Upper lobe of left lung (tissue), 6 donors: ENCODE measurements around the gene TBC1D19. TPM values are rescaled to one million over a fixed set of nuclear protein-coding genes. Genes with fewer than 3 reads are reported as not detected.
"Not testable (repeated sequence)": the region's sequence is repeated elsewhere in the genome, so short reads cannot be mapped to it uniquely, and the experiment has no call there.

Source experiments
- ATAC-seq, 2 donors: fragments of 200-7000 bp; cut with Tn5 transposase; one replicate each; pipeline ENCODE4 v1.9.1; 2022; ENCODE audit warnings: mild to moderate bottlenecking in 2 of 2, moderate library complexity in 2 of 2; ENCODE audit not compliant: low FRiP score in 2 of 2
- DNase-seq, 2 donors: peaks; one replicate each; pipeline ENCODE4 v3.0.0-alpha.2; 2019 to 2020
- H3K27ac ChIP-seq, 4 donors: fragments of 200-600 bp; sonication (generic); one replicate each; pipeline ENCODE4 v1.5.1; 2016 to 2019
- H3K27me3 ChIP-seq, 4 donors: fragments of 200-600 bp; sonication (generic); one replicate each; pipeline ENCODE4 v1.5.1; 2017 to 2019
- H3K36me3 ChIP-seq, 4 donors: fragments of 200-600 bp; sonication (generic); one replicate each; pipeline ENCODE4 v1.5.1; 2016 to 2019
- H3K4me1 ChIP-seq, 4 donors: fragments of 200-600 bp; sonication (generic); one replicate each; pipeline ENCODE4 v1.5.1; 2018 to 2019
- H3K4me3 ChIP-seq, 4 donors: fragments of 200-600 bp; sonication (generic); one replicate each; pipeline ENCODE4 v1.5.1; 2017 to 2019; ENCODE audit warnings: mild to moderate bottlenecking in 2 of 4, moderate library complexity in 1 of 4
- H3K9me3 ChIP-seq, 4 donors: fragments of 200-600 bp; sonication (generic); one replicate each; pipeline ENCODE4 v1.5.1; 2018 to 2019
- EP300 ChIP-seq, 4 donors: sonication (generic); formaldehyde crosslinking; IDR thresholded peaks; one replicate each; pipeline ENCODE4 v1.5.1; 2017; ENCODE audit warnings: antibody characterized with exemption in 4 of 4, control low read depth in 2 of 4
- POLR2A ChIP-seq, 4 donors: fragments of 450-650 bp; IDR thresholded peaks; one replicate each; pipeline ENCODE4 v1.5.1; 2016 to 2017; ENCODE audit warnings: antibody characterized with exemption in 4 of 4, mild to moderate bottlenecking in 2 of 4
- POLR2AphosphoS5 ChIP-seq, 2 donors: sonication (generic); formaldehyde crosslinking; IDR thresholded peaks; one replicate each; pipeline ENCODE4 v1.5.1; 2017; ENCODE audit warnings: antibody characterized with exemption in 2 of 2
- whole genome bisulfite sequencing, 2 donors: methylation state at CpG; one replicate each; pipeline ENCODE4 v1.1.5; 2017 to 2018; 5-methylcytosine and 5-hydroxymethylcytosine counted together
- total RNA-seq, 6 donors: library from RNA; depleted of rRNA in 4 of 6; stranded (reverse); fragments of >200 nt in 4 of 6; gene quantifications; one replicate each; pipeline versions ENCODE4 v1.1.0 to v1.2.1, GENCODE V29; 2016 to 2021
- TF ChIP-seq, protein P1 (sequence below), 6 experiments: fragments of 450-650 bp in 4 of 6; fragments of 200-600 bp in 2 of 6; sonication (generic) in 2 of 6; IDR thresholded peaks; one replicate each; pipeline ENCODE4 v1.5.1; 2016 to 2019; ENCODE audit warnings: antibody characterized with exemption in 6 of 6
- donor health status: DM: no; HTN: no; CAD: no; lungs with moderate emphysema.
- donor health status: DM: no; HTN: yes; CAD: no; lungs with severe emphysema.

Gene TBC1D19
- total RNA-seq, 6 donors from 2014 or later, result 6.8 to 35.6 (median 11.8) TPM

DNA sequence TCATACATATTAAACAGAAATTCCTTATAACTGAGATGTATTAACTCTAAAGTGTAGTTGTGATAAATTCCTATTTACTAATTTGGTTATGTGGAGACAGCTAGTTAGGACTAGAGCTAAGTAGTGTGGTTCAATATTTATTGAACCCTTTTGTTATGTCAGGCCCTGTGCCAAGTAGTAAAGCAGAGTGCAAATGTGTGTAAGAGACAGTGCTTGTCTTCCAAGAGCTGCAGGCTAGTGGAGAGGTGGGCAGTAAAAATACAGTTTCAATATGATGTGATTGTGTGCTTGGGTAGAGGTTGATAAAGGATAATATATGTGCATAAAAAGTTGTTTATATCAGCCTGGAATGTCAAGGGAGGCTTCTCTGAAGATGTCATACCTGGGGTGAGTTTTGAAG, 80.0 kb downstream of the TBC1D19 start:
- no peak overlapping the region for H3K4me3 ChIP-seq
- H3K27me3 ChIP-seq, result no peaks in the 10 kb centered on the region
- DNase-seq (no peak), ATAC-seq (no peak)
- TF ChIP-seq, protein P1, sequence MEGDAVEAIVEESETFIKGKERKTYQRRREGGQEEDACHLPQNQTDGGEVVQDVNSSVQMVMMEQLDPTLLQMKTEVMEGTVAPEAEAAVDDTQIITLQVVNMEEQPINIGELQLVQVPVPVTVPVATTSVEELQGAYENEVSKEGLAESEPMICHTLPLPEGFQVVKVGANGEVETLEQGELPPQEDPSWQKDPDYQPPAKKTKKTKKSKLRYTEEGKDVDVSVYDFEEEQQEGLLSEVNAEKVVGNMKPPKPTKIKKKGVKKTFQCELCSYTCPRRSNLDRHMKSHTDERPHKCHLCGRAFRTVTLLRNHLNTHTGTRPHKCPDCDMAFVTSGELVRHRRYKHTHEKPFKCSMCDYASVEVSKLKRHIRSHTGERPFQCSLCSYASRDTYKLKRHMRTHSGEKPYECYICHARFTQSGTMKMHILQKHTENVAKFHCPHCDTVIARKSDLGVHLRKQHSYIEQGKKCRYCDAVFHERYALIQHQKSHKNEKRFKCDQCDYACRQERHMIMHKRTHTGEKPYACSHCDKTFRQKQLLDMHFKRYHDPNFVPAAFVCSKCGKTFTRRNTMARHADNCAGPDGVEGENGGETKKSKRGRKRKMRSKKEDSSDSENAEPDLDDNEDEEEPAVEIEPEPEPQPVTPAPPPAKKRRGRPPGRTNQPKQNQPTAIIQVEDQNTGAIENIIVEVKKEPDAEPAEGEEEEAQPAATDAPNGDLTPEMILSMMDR (IDR thresholded peaks at IDR 0.05), result no peak
- TF ChIP-seq EP300 (IDR thresholded peaks at IDR 0.05) (no peak), POLR2AphosphoS5 (IDR thresholded peaks at IDR 0.05) (no peak), POLR2A (IDR thresholded peaks at IDR 0.05) (no peak)
- H3K36me3 ChIP-seq, result peaks cover 0 to 7% (median 0%) of the 10 kb centered on the region in 4 donors
- H3K9me3 ChIP-seq, result no peaks in the 10 kb centered on the region
- H3K27ac ChIP-seq, result no peak overlapping the region
- H3K4me1 ChIP-seq, result no peaks in the 10 kb centered on the region

DNA sequence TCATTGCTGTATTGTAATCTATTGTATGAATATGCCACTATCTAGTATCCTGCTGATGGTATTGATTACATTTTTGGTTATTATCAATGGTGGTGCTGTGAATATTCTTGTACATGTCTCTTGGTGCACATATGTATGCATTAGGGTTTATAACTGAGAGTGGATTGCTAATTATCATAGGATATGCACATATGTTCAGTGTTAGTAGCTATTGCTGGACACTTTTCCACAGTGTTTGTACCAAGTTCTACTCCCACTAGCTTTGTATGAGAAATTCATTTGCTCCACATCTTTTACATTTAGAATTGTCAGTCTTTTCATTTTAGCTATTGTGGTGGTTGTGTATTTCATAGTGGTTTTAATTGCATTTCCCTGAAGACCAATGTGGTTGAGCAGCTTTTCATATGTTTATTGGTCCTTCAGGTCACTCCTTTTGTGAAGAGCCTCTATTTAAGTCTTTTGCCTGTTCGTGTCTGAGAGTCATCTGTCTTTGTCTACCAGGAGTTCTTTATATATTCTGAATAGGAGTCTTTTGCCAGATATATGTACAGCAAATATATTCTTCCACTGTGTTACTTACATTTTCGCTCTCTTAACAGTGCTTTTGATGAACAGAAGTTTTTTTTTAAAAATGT, 87.1 kb downstream of the TBC1D19 start:
- Histone ChIP-seq H3K4me1 (no peaks in the 10 kb centered on the region), H3K27ac (no peak overlapping the region), H3K36me3 (peaks cover 0 to 6% (median 0%) of the 10 kb centered on the region in 4 donors), H3K9me3 (no peaks in the 10 kb centered on the region), H3K4me3 (no peak overlapping the region), H3K27me3 (no peaks in the 10 kb centered on the region)
- WGBS, 2 donors, result 86 to 91% methylated on average over 2 of the region's 2 CpGs
- no peak for TF ChIP-seq POLR2A (IDR thresholded peaks at IDR 0.05)
- TF ChIP-seq POLR2AphosphoS5 (IDR thresholded peaks at IDR 0.05), result no peak
- TF ChIP-seq, protein P1 (IDR thresholded peaks at IDR 0.05), result no peak
- no peak for TF ChIP-seq EP300 (IDR thresholded peaks at IDR 0.05)
- ATAC-seq (no peak), DNase-seq (no peak)

DNA sequence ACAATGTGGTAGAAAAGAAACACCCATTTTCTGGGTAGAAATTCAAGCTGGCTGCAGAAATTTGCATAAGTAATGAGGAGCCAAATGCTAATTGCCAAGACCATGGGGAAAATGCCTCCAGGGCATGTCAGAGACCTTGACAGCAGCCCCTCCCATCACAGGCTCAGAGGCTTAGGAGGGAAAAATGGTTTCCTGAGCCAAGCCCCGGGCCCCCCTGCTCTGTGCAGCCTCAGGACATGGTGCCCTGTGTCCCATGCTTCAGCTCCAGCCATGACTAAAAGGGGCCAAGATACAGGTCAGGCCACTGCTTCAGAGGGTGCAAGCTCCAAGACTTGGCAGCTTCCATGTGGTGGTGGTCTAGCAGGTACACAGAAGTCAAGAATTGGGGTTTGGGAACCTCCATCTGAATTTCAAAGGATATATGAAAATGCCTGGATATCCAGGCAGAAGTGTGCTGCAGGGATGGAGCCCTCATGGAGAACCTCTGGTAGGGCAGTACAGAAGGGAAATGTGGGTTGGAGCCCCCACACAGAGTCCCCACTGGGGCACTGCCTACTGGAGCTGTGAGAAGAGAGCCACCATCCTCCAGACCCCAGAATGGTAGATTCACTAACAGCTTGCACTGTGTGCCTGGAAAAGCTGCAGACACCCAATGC, 95.3 kb downstream of the TBC1D19 start:
- H3K27me3 ChIP-seq, H3K36me3 ChIP-seq, H3K4me1 ChIP-seq, ATAC-seq, H3K4me3 ChIP-seq, H3K9me3 ChIP-seq, DNase-seq, H3K27ac ChIP-seq: not testable (repeated sequence)
- 100% methylated on average over 1 of the region's 1 CpG for WGBS, 2 donors

DNA sequence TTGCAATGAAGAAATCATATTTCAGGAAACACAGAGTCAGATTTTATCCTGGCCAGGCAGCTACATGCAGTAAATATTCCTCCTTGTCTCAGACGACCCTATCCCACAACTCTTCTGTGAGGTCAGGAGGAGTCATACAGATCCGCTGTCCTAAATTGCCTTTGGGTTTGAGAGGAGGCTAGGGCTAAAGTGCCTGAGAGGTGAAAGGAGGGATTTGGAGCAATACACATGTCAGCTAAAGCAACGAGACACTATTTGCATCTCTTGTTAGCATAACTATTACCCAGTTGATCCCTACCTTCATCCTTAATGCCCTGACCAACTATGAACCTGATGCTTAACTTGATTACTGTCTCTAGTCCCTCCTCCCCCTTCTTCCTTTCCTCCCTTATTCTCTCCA, 98.6 kb downstream of the TBC1D19 start:
- H3K9me3 ChIP-seq, result peaks cover 0 to 9% (median 8%) of the 10 kb centered on the region in 4 donors
- H3K4me3 ChIP-seq, result no peak overlapping the region
- H3K27ac ChIP-seq, result no peak overlapping the region
- no peak for DNase-seq
- no peaks in the 10 kb centered on the region for H3K4me1 ChIP-seq
- no peak for ATAC-seq
- no peaks in the 10 kb centered on the region for H3K27me3 ChIP-seq
- no peaks in the 10 kb centered on the region for H3K36me3 ChIP-seq
- TF ChIP-seq, protein P1 (IDR thresholded peaks at IDR 0.05), result no peak
- TF ChIP-seq POLR2A (IDR thresholded peaks at IDR 0.05) (no peak), EP300 (IDR thresholded peaks at IDR 0.05) (no peak), POLR2AphosphoS5 (IDR thresholded peaks at IDR 0.05) (no peak)
- WGBS, 2 donors, result 90% methylated on average over 3 of the region's 3 CpGs

DNA sequence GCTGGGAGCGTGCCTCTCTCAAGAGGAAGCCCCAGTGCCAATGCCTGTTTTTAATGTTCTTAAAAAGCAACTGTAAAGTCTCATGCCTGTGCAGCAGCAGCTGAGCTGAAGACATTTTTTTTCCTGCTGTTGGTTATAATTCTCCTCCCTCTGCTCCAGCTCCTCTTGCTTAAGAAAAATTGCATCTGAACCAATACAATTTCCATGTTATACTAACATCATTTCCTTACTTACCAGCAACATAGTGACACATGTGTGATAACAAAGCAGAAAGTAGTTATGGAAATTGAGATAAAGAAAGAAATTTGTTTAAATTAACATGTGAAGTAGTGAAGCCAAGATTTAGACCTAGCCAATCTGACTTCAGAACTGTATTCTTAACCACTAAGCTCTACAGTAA, 101.4 kb downstream of the TBC1D19 start:
- ATAC-seq (no peak), DNase-seq (no peak)
- Histone ChIP-seq H3K27me3 (no peaks in the 10 kb centered on the region), H3K36me3 (no peaks in the 10 kb centered on the region), H3K9me3 (no peaks in the 10 kb centered on the region), H3K4me3 (no peak overlapping the region), H3K27ac (no peak overlapping the region), H3K4me1 (no peaks in the 10 kb centered on the region)
- WGBS, 2 donors, result 86 to 93% methylated on average over 1 of the region's 1 CpG
- TF ChIP-seq, protein P1 (IDR thresholded peaks at IDR 0.05), result no peak
- TF ChIP-seq EP300 (IDR thresholded peaks at IDR 0.05) (no peak), POLR2A (IDR thresholded peaks at IDR 0.05) (no peak), POLR2AphosphoS5 (IDR thresholded peaks at IDR 0.05) (no peak)
